NCI-H2107 (cell line): ENCODE data around the gene MS4A2.
"Not testable (repeated sequence)": the region's sequence is repeated elsewhere in the genome, so short reads cannot be mapped to it uniquely, and the experiment has no call there.

ENCODE experiments used
- DNase-seq: peaks from one replicate; lab custom pipeline; 2025; lab: John Stamatoyannopoulos, UW

The MS4A2 gene

GRCh38 chr11:60088364-60088763, at the start of gene MS4A2:
TSS of gene MS4A2 (plus strand) at chr11:60088664. CDS start at chr11:60088766, 102 bp downstream.
- no peak for DNase-seq

- DNase-seq: no peak
Measured at GRCh38 chr11:60040109-60040508, 48.4 kb upstream of the MS4A2 start, which contains the start of gene OOSP2. TSS of gene OOSP2 (plus strand) at chr11:60040409. CDS start at chr11:60040460, 51 bp downstream.

- DNase-seq: not testable (repeated sequence)
Measured at GRCh38 chr11:60050422-60050821, 38.0 kb upstream of the MS4A2 start.

- DNase-seq: not testable (repeated sequence)
Measured at GRCh38 chr11:60050839-60051238, 37.6 kb upstream of the MS4A2 start.

GRCh38 chr11:60056349-60056969, 32.0 kb upstream of the MS4A2 start, which contains the start of gene MS4A3:
TSS of gene MS4A3 (plus strand) at chr11:60056665. CDS start at chr11:60061161, 4,496 bp downstream.
- DNase-seq: no peak

- DNase-seq: no peak
Measured at GRCh38 chr11:60059052-60059451, 29.4 kb upstream of the MS4A2 start.

- no peak for DNase-seq
Measured at GRCh38 chr11:60059521-60060240, 28.8 kb upstream of the MS4A2 start.

GRCh38 chr11:60064111-60064510, 24.4 kb upstream of the MS4A2 start:
- DNase-seq: no peak

GRCh38 chr11:60065801-60066200, 22.7 kb upstream of the MS4A2 start:
- no peak for DNase-seq

- DNase-seq: no peak
Measured at GRCh38 chr11:60069450-60069849, 19.0 kb upstream of the MS4A2 start.

- DNase-seq: not testable (repeated sequence)
Measured at GRCh38 chr11:60071644-60072043, 16.8 kb upstream of the MS4A2 start.

GRCh38 chr11:60077216-60077817, 11.1 kb upstream of the MS4A2 start:
- no peak for DNase-seq

- DNase-seq: no peak
Measured at GRCh38 chr11:60077981-60078380, 10.5 kb upstream of the MS4A2 start.

GRCh38 chr11:60078745-60079144, 9.7 kb upstream of the MS4A2 start:
- DNase-seq: no peak

- no peak for DNase-seq
Measured at GRCh38 chr11:60080535-60080934, 7.9 kb upstream of the MS4A2 start.

- DNase-seq: no peak
Measured at GRCh38 chr11:60084631-60085273, 3.7 kb upstream of the MS4A2 start.

GRCh38 chr11:60085909-60086308, 2.6 kb upstream of the MS4A2 start:
- DNase-seq: no peak

- no peak for DNase-seq
Measured at GRCh38 chr11:60087239-60087638, 1.2 kb upstream of the MS4A2 start.

- no peak for DNase-seq
Measured at GRCh38 chr11:60095477-60096120, 7.1 kb downstream of the MS4A2 start.

- no peak for DNase-seq
Measured at GRCh38 chr11:60097189-60097588, 8.7 kb downstream of the MS4A2 start.

GRCh38 chr11:60098508-60098907, 10.0 kb downstream of the MS4A2 start:
- DNase-seq: no peak

- DNase-seq: no peak
Measured at GRCh38 chr11:60100516-60100915, 12.1 kb downstream of the MS4A2 start.
